ENCODE measurements around the gene TCEAL5. TPM values are rescaled to one million over a fixed set of nuclear protein-coding genes. Genes with fewer than 3 reads are reported as not detected.
"Not testable (repeated sequence)": the region's sequence is repeated elsewhere in the genome, so short reads cannot be mapped to it uniquely, and the experiment has no call there.

Gene TCEAL5
- total RNA-seq (2014; rRNA removed; shearing (Covaris generic); ENCODE audit: low replicate concordance), result not detected in 2 replicates

GRCh38 chrX:103276581-103277002 lies at the start of gene TCEAL5:
Gene TCEAL5 (minus strand): TSS chrX:103276750. CDS start chrX:103274563, 2,187 bp downstream.
- no peak for DNase-seq (ENCODE audit: low read depth)
- in situ Hi-C loops (cut with HindIII; ENCODE audit: low pct_unique_long_range_greater_than_20kb, low sequenced_read_pairs), result no loop called here

GRCh38 chrX:103311399-103311780 lies 34.8 kb upstream of the TCEAL5 start:
- in situ Hi-C loops (cut with HindIII; ENCODE audit: low pct_unique_long_range_greater_than_20kb, low sequenced_read_pairs), result no loop called here
- DNase-seq (ENCODE audit: low read depth), result no peak

GRCh38 chrX:103310555-103311398 lies 34.2 kb upstream of the TCEAL5 start, which contains the start of gene BEX2:
Gene BEX2 (minus strand): TSS chrX:103310990. CDS start chrX:103309976, 1,014 bp downstream.
- in situ Hi-C loops (cut with HindIII; ENCODE audit: low pct_unique_long_range_greater_than_20kb, low sequenced_read_pairs), result no loop called here
- peak; percentile 54 for DNase-seq (ENCODE audit: low read depth)

- in situ Hi-C loops (cut with HindIII; ENCODE audit: low pct_unique_long_range_greater_than_20kb, low sequenced_read_pairs), result no loop called here
- no peak for DNase-seq (ENCODE audit: low read depth)
Observed at GRCh38 chrX:103309860-103310554, 33.5 kb upstream of the TCEAL5 start.

GRCh38 chrX:103305666-103306065 lies 29.1 kb upstream of the TCEAL5 start:
- in situ Hi-C loops (cut with HindIII; ENCODE audit: low pct_unique_long_range_greater_than_20kb, low sequenced_read_pairs); DNase-seq (ENCODE audit: low read depth): not testable (repeated sequence)

- in situ Hi-C loops (cut with HindIII; ENCODE audit: low pct_unique_long_range_greater_than_20kb, low sequenced_read_pairs), result no loop called here
- DNase-seq (ENCODE audit: low read depth), result no peak
Observed at GRCh38 chrX:103304705-103305104, 28.2 kb upstream of the TCEAL5 start.

- in situ Hi-C loops (cut with HindIII; ENCODE audit: low pct_unique_long_range_greater_than_20kb, low sequenced_read_pairs), result no loop called here
- DNase-seq (ENCODE audit: low read depth), result no peak
Observed at GRCh38 chrX:103293118-103293517, 16.6 kb upstream of the TCEAL5 start.

- no peak for DNase-seq (ENCODE audit: low read depth)
- in situ Hi-C loops (cut with HindIII; ENCODE audit: low pct_unique_long_range_greater_than_20kb, low sequenced_read_pairs), result no loop called here
Observed at GRCh38 chrX:103279624-103280023, 3.1 kb upstream of the TCEAL5 start.

- in situ Hi-C loops (cut with HindIII; ENCODE audit: low pct_unique_long_range_greater_than_20kb, low sequenced_read_pairs), result no loop called here
Observed at GRCh38 chrX:103275947-103276567, 493 bp downstream of the TCEAL5 start.

GRCh38 chrX:103274284-103274683 lies 2.3 kb downstream of the TCEAL5 start:
- in situ Hi-C loops (cut with HindIII; ENCODE audit: low pct_unique_long_range_greater_than_20kb, low sequenced_read_pairs), result no loop called here

More at GRCh38 chrX:103275947-103276567, 493 bp downstream of the TCEAL5 start:
- no peak for DNase-seq (ENCODE audit: low read depth)

GRCh38 chrX:103258275-103258674 lies 18.3 kb downstream of the TCEAL5 start:
- DNase-seq (ENCODE audit: low read depth), result no peak
- in situ Hi-C loops (cut with HindIII; ENCODE audit: low pct_unique_long_range_greater_than_20kb, low sequenced_read_pairs), result no loop called here

More at GRCh38 chrX:103274284-103274683, 2.3 kb downstream of the TCEAL5 start:
- no peak for DNase-seq (ENCODE audit: low read depth)

GRCh38 chrX:103256651-103257050 lies 19.9 kb downstream of the TCEAL5 start:
- no peak for DNase-seq (ENCODE audit: low read depth)
- in situ Hi-C loops (cut with HindIII; ENCODE audit: low pct_unique_long_range_greater_than_20kb, low sequenced_read_pairs), result no loop called here

GRCh38 chrX:103254921-103255493 lies 21.5 kb downstream of the TCEAL5 start, which contains the start of gene TCEAL8:
Gene TCEAL8 (minus strand): TSS chrX:103255155. CDS start chrX:103253979, 1,176 bp downstream.
- in situ Hi-C loops (cut with HindIII; ENCODE audit: low pct_unique_long_range_greater_than_20kb, low sequenced_read_pairs), result no loop called here
- peak; percentile 56 for DNase-seq (ENCODE audit: low read depth)

- in situ Hi-C loops (cut with HindIII; ENCODE audit: low pct_unique_long_range_greater_than_20kb, low sequenced_read_pairs), result no loop called here
Observed at GRCh38 chrX:103254171-103254824, 22.3 kb downstream of the TCEAL5 start.

GRCh38 chrX:103253608-103254007 lies 22.9 kb downstream of the TCEAL5 start:
- peak; percentile 1 for DNase-seq (ENCODE audit: low read depth)
- in situ Hi-C loops (cut with HindIII; ENCODE audit: low pct_unique_long_range_greater_than_20kb, low sequenced_read_pairs), result no loop called here

More at GRCh38 chrX:103254171-103254824, 22.3 kb downstream of the TCEAL5 start:
- peak; percentile 75 for DNase-seq (ENCODE audit: low read depth)

- in situ Hi-C loops (cut with HindIII; ENCODE audit: low pct_unique_long_range_greater_than_20kb, low sequenced_read_pairs), result no loop called here
- no peak for DNase-seq (ENCODE audit: low read depth)
Observed at GRCh38 chrX:103250977-103251376, 25.6 kb downstream of the TCEAL5 start.

GRCh38 chrX:103249805-103250204 lies 26.7 kb downstream of the TCEAL5 start:
- in situ Hi-C loops (cut with HindIII; ENCODE audit: low pct_unique_long_range_greater_than_20kb, low sequenced_read_pairs), result no loop called here
- DNase-seq (ENCODE audit: low read depth), result no peak

GRCh38 chrX:103248553-103248952 lies 28.0 kb downstream of the TCEAL5 start:
- in situ Hi-C loops (cut with HindIII; ENCODE audit: low pct_unique_long_range_greater_than_20kb, low sequenced_read_pairs), result no loop called here
- DNase-seq (ENCODE audit: low read depth), result no peak
